KBM-7 (cell line): ENCODE data around the gene CDH23.
A peak's percentile ranks its signal among the peaks of the same experiment; 100 is the strongest.

ENCODE experiments used
- DNase-seq: peaks from one replicate; pipeline ENCODE4 v3.0.0-alpha.2; 2015
- in situ Hi-C: fragments of 300-500 bp; cut with MboI; formaldehyde crosslinking; loops from 2 replicates; pipeline ENCODE4 v1.14.3; 2020; ENCODE audit warnings: low sequenced_read_pairs, low pct_unique_long_range_greater_than_20kb, mixed read lengths

The CDH23 gene

GRCh38 chr10:71692598-71693306 lies 296.0 kb downstream of the CDH23 start:
- no peak for DNase-seq
- in situ Hi-C loops: no loop called here

- in situ Hi-C loops: no loop called here
- no peak for DNase-seq
Measured at GRCh38 chr10:71693377-71693776, 296.7 kb downstream of the CDH23 start.

GRCh38 chr10:71694039-71694501 lies 297.4 kb downstream of the CDH23 start:
- no peak for DNase-seq
- in situ Hi-C loops: no loop called here

GRCh38 chr10:71694567-71694968 lies 297.8 kb downstream of the CDH23 start:
- DNase-seq: peak; percentile 90
- in situ Hi-C loops: no loop called here

GRCh38 chr10:71695502-71696476 lies 299.1 kb downstream of the CDH23 start:
- no peak for DNase-seq
- in situ Hi-C loops: no loop called here

- in situ Hi-C loops: no loop called here
- peak; percentile 73 for DNase-seq
Measured at GRCh38 chr10:71696628-71697326, 300.1 kb downstream of the CDH23 start.

GRCh38 chr10:71697938-71698709 lies 301.4 kb downstream of the CDH23 start:
- in situ Hi-C loops: no loop called here

GRCh38 chr10:71698737-71699136 lies 302.0 kb downstream of the CDH23 start:
- DNase-seq: no peak
- in situ Hi-C loops: no loop called here

More at GRCh38 chr10:71697938-71698709, 301.4 kb downstream of the CDH23 start:
- no peak for DNase-seq

GRCh38 chr10:71700731-71701368 lies 304.1 kb downstream of the CDH23 start:
- no peak for DNase-seq
- in situ Hi-C loops: no loop called here

GRCh38 chr10:71701496-71702132 lies 304.9 kb downstream of the CDH23 start:
- DNase-seq: no peak
- in situ Hi-C loops: no loop called here

- in situ Hi-C loops: no loop called here
- DNase-seq: no peak
Measured at GRCh38 chr10:71703577-71703976, 306.9 kb downstream of the CDH23 start.

- in situ Hi-C loops: no loop called here
- DNase-seq: no peak
Measured at GRCh38 chr10:71704816-71705215, 308.1 kb downstream of the CDH23 start.

- DNase-seq: no peak
- in situ Hi-C loops: no loop called here
Measured at GRCh38 chr10:71705582-71705981, 308.9 kb downstream of the CDH23 start.

GRCh38 chr10:71706216-71707121 lies 309.7 kb downstream of the CDH23 start:
- in situ Hi-C loops: no loop called here
- no peak for DNase-seq

GRCh38 chr10:71707240-71707789 lies 310.6 kb downstream of the CDH23 start:
- DNase-seq: no peak
- in situ Hi-C loops: no loop called here

- in situ Hi-C loops: no loop called here
- peak; percentile 65 for DNase-seq
Measured at GRCh38 chr10:71708301-71708703, 311.6 kb downstream of the CDH23 start.
